GM19193 (cell line): ENCODE measurements around the gene TSEN2.

Experiments used
- POLR2A ChIP-seq: IDR thresholded peaks from 4 replicates; pipeline ENCODE4 v1.6.1; 2011; ENCODE audit not compliant: insufficient read depth, insufficient read length; ENCODE audit errors: extremely low read depth

TSEN2 gene

DNA sequence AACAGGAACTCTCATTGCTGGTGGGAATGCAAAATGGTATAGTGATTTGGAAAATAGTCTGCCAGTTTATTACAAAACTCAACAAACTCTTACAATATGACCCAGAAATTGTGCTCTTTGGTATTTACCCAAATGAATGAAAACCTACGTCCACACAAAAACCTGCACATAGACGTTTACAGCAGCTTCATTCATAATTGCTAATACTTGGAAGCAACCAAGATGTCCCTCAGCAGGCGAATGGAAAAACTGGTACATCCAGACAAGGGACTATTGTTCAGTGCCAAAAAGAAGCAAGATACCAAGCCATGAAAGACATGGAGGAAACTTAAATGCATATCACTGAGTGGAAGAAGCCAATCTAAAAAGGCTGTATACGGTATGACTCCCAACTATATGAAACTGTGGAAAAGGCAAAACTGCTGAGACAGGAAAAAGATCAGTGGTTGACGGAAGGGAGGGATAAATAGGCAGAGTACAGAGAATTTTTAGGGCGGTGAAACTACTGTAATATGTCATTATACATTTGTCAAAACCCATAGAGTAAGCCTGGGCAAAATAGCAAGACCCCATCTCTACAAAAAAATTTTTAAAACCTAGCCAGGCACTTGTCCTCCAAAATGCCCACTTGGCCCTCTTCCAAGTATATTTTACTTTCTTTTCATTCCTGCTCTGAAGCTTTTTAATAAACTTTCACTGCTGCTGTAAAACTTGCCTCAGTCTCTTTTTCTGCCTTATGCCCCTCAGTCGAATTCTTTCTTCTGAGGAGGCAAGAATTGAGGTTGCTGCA is 65.9 kb downstream of the TSEN2 start:
- no peak for TF ChIP-seq POLR2A

DNA sequence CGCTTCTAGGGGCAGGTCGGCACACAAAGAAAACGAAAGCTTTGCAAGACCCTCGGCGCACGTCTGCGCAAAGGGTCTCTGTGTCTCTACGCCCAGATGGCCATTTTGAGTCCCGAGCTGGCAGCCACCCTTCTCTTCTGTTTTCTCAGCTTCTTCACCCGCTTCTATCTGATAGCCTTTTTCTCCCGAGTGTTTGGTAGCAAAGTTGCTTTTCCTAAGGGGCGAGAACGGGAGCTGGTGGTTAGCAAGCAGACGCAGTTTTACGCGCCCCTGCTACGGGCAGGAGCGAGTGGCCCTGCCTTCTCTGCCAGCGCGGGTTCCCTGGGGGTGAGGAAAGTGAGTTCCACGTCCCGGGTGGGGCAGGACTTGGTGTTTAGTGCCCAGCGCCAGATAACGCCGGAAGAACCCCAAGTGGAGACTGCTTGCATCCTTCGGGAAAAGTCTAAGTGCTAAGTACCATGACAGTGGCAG is 69.7 kb downstream of the TSEN2 start:
- TF ChIP-seq POLR2A = peak; percentile 49

DNA sequence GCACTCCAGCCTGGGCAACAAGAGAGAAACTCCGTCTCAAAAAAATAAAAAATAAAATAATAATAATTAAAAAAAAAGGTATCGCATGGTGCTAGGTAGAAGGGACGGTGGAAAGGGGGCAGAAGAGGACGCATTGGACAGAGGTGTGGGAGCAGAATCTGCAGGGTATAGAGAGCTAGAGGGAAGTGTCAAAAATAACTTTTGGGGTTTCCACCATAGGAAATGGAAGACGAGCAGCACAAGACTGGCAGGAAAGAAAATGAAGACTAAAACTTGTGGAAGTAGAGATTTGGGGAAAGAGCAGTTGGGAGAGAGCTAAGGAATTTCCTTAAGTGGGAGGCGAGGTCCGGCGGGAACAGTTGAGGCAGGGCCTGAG is 72.0 kb downstream of the TSEN2 start:
- no peak for TF ChIP-seq POLR2A

DNA sequence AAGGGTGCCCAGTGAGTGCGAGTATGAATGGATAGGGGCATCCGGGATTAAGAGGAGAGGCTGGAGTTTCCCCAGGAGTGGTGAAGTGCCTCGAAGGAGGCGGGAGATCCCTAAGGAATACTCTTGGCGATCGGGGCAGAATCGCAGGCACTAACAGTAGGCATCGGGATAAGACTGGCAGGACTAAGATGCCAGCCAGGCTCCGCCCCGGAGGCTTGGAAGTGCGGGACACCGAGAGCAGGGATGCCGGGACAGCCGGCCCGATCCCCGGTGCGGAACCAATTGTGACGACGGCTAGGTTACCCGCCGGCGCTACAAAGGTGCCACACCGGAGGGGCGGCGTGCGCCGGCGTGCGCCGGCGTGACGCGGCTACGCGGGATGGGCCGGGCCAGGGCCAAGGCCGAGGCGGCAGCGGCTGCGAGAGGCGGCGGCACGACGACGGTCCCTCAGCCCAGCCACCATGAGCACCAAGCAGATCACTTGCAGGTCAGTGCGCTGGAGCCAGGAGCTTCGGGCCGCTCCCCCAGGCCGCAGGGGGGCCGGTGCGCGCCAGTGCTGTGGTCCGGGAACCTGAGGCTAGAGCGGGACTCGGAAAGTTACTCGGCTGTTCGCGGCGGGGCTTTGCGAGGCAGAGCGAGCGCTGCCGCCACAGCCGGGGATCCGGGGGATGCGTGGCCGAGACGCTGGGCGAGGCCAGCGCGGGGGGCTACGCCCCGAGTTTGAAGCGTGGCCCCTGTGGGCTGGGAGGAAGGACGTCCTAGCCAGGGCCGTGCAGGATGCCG is 72.6 kb downstream of the TSEN2 start, which contains the start of gene MKRN2:
TSS of gene MKRN2 (plus strand) at position 398 of the 783 bp plus-strand sequence. CDS start at position 462, 64 bp downstream.
- TF ChIP-seq POLR2A = peak; percentile 98

DNA sequence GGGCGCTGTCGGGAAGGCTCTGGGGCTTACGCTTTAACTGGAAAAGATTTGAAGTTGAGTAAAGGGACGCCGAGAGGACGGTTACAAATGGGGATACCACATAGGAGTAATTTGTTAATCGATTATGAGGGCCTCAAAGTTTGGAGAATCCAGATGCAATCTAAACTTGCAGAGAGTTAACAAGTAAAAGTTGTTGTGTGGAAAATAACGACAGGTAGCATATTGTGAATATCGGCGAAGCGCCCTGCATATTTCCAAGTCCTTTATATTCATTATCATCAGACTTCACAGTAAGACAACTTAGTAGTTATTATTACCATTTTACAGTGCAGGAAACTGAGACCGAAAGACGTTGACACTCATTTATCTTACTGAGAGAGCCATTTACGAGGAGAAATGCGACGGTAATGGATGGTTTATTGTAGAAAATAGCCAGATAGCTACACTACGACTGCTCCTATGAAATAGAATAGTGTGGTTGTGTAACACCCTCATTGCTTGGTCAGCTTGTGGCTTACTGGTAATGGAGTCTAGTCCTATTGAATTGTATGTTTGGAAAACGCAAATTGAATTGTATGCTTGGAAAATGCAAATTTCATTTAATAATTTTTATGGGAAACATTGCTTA is 73.3 kb downstream of the TSEN2 start:
- no peak for TF ChIP-seq POLR2A

DNA sequence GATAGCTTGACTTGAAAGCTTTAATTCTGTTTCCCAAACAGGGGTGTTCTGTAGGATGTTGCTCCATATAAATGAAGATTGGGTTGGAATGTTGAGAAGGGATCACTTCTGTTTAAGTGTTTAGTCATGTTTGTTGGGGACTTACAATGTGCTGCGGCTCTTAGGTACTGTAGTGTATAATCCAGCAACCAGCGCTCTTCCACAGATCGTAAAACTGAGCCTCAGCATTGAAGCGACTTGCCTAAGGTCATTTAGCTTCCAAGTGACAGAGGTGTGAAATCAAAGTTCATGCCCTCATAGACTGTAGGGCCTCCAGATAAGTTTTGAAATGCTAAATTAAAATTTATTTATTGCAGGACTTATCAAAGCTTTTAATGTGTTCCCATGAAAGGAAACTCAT is 74.4 kb downstream of the TSEN2 start:
- TF ChIP-seq POLR2A = no peak

DNA sequence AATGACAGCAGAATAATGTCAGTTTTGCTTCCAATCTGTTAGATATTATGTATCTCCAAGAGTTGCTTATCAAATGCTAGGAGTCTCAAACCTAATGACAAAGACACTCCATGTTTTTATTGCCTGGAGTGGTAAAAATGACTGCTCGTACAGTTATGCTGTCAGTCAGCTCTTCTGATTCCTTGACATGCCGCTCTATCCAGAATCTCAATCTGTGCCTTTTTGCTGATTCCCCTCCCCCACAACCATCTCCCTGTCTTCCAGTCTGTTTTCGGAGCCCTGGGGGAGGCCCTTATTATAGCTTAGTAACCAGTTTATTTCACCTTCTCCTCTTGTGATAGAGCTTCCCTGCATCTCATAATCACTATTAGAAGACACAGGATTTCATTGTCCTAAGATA is 75.2 kb downstream of the TSEN2 start:
- TF ChIP-seq POLR2A = no peak

DNA sequence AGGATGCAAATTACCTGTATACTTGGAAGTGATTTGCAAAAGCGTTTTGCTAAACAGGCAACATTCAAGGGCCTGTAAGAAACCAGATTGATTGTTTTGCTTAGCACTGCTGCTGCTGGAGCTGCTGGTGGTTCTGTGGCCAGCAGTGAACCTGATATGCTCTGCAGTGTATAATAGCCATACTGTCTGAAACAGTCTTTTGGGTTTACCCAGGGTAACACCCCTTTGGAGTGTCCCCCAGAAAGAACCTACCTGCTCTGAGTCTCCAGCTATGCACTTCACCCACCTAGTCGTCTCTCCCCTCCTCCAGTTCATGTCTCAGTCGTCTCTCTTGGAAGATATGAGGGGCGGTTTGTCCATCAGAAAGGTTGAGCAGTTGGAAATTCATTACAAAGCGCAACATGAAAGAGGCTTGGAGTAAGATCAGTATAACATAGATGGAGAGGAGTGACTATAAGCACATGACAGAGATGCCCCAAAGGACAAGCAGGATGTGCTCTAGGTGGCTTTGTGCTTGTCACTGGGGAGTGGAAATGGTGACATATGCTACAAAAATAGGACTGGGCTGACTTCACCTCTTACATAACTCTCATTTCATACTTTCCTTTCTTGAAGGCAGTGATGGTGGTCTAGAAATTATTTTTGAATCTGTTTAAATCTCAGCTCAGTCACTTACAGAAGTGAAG is 76.4 kb downstream of the TSEN2 start:
- no peak for TF ChIP-seq POLR2A

DNA sequence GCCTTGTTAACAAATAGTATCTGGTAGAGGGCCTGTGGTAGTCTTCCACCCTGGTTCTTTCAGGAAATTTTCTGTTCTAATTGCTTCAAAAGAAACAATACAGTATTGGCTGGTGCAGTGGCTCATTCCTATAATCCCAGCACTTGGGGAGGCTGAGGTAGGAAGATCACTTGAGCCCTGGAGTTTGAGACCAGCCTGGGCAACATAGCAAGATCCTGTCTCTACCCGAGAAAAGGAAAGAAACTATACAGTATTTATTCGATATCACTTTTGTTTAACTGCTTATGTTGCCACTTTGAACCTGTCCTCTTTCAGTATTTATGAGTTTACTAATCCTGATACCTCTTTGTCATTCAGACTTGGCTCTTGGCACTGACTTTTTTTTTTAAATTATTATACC is 77.1 kb downstream of the TSEN2 start:
- TF ChIP-seq POLR2A = no peak

DNA sequence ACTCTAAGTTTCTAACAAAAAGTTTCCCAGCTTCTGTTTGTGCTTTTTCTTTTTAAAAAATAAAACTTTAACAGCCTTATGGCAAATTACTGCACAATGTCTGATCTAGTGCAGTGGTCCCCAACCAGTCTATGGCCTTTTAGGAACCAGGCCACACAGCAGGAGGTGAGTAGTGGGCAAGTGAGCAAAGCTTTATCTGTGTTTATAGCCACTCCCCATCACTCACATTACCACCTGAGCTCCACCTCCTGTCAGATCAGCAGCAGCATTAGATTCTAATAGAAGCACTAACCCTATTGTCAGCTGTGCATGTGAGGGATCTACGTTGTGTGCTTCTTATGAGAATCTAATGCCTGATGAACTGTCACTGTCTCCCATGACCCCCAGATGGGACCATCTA is 78.2 kb downstream of the TSEN2 start:
- TF ChIP-seq POLR2A = no peak

DNA sequence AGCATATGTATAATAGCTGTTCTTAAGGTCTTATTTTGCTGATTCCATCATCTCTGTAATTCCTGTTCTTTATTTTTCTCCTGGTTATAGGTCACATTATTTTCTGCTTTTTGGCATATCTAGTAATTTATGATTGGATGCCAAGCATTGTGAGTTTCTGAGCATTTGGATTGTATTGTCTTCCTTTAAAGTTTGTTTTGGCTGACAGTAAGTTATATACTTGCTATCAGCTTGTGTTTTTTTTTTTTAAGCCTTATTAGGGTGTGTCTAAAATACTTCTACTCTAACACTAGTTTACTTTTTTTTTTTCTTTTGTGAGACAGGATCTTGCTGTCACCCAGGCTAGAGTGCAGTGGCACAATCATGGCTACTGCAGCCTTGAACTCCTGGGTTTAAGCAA is 82.7 kb downstream of the TSEN2 start:
- no peak for TF ChIP-seq POLR2A

DNA sequence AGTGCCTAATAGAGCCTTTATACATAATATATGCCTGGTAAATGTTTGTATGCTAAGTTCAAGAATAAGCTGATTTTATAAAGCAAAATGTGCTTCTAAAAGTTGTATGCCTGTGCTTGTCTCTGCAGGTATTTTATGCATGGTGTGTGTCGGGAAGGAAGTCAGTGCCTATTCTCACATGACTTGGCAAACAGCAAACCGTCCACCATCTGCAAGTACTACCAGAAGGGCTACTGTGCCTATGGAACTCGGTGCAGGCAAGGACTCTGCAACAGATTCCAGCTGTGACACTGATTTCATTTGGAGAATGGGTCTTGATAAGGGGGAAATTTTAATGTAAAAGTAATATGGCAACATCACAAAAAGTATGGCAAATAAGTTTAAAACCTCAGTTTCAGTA is 84.5 kb downstream of the TSEN2 start:
- TF ChIP-seq POLR2A = no peak

DNA sequence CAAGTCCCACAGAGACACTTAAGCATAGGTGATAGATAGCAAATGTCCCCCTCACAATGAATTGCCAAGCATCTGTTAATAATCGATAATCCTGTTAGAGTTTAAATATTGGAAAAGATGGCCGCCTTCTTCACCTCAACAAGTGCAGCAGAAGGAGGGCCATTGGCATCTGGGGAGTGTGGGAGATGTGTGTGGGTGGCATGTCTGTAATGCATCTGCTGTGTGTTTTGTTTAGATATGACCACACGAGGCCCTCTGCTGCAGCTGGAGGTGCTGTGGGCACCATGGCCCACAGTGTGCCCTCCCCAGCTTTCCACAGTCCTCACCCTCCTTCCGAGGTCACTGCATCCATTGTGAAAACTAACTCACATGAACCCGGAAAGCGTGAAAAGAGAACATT is 85.6 kb downstream of the TSEN2 start:
- TF ChIP-seq POLR2A = no peak

DNA sequence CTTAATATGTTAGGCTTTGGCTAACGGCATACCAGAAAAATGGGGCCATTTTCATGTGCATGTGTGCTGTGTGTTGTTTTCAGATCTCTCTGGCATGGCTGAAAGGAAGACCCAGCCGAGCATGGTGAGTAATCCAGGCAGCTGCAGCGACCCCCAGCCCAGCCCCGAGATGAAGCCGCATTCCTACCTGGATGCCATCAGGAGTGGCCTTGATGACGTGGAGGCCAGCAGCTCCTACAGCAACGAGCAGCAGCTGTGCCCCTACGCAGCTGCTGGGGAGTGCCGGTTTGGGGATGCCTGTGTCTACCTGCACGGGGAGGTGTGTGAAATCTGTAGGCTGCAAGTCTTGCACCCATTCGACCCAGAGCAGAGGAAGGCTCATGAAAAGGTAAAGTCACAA is 87.7 kb downstream of the TSEN2 start:
- TF ChIP-seq POLR2A = no peak

DNA sequence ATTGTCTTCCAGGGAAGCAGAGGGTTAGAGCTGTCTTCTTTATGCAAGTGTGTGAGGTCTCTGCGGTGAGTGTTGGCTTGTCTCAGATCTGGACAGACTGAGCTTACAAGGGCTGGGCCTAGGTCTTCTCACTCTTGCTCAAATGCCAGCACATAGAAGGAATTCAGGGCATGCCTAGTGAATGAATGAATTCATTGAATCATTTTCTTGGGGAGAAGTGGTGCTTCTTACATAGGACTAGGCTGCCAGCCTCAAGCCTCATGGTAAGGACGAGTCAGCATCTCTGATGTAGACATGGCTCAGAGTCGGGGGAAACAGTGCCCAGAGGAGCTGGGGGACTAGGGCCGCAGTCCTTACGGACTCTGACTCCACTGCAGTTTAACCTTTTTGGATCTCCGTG is 89.9 kb downstream of the TSEN2 start:
- TF ChIP-seq POLR2A = no peak
